GM10248 (cell line): ENCODE results near the gene MATCAP1.

ENCODE experiments used
- CTCF ChIA-PET: fragments of 300-600 bp; sonication (Branson Sonifier 250); formaldehyde crosslinking; extraction: SDS; loops from one replicate; lab custom pipeline; 2021; ENCODE audit warnings: antibody characterized with exemption; lab: Yijun Ruan, JAX
- POLR2A ChIA-PET: fragments of 350-650 bp; sonication (Branson Sonifier 250); formaldehyde crosslinking; extraction: SDS; loops from one replicate; lab custom pipeline; 2020; ENCODE audit warnings: antibody characterized with exemption; lab: Yijun Ruan, JAX
- DNase-seq: peaks from one replicate; pipeline ENCODE4 v3.0.0; 2012; ENCODE audit errors: extremely low spot score
- TF ChIP-seq, protein P1 (sequence below): IDR thresholded peaks from 2 replicates; pipeline ENCODE4 v1.5.1; 2012; ENCODE audit warnings: mild to moderate bottlenecking, low read depth; ENCODE audit errors: extremely low read depth, missing control alignments, control extremely low read depth

MATCAP1 gene

DNA sequence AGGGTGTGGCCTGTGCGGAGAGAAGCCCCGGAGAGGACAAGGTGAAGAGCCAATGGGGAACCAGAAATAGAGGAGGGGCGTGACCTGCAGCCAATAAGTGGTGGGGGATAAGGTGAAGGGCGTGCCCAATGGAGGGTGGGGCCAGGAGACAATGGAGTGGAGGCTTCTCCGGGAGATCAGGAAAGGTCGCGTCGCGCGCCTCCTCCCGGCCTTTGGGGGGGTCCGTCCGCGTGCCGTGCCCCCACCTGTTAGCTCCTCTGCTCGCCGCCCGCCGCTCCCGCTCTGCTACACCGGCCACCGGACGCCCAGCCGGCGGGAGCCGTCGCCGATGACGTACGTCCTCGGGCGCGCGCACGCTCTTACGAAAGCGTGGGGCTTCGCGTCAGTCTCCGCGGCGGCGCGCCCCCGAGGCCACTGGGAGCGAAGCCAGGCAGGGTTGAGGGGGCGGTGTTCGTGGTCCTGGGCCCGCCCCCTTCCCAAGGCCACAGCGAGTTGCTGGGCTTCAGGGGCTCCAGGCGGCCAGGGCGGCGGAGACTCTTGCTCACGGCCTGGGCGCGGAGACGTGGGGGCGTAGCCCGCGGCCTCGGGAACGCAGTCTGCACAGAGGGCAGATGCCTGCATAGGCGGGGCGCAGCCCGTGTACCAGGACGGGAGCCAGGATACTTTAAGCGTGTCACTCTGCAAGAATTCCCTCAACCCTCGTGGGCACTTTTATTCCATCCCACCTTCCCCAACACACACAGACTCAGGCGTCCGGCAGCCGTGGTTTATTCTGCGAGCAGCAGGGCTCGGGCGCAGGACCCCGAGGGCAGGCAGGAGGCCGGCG lies at the start of gene MATCAP1:
MATCAP1 (minus strand) TSS at position 337 of the 826 bp plus-strand sequence. CDS start 3,353 bp downstream, outside the sequence.
- ChIA-PET POLR2A (no interaction called here), CTCF (interaction anchor here (1.2 to 4.3 kb wide), 19 partner anchors 9 to 303 kb away, joined by 3 to 45 read pairs (median 7); partner anchors contain the start of genes B3GNT9, FHOD1, NOL3 and PDP2)
- TF ChIP-seq, protein P1, sequence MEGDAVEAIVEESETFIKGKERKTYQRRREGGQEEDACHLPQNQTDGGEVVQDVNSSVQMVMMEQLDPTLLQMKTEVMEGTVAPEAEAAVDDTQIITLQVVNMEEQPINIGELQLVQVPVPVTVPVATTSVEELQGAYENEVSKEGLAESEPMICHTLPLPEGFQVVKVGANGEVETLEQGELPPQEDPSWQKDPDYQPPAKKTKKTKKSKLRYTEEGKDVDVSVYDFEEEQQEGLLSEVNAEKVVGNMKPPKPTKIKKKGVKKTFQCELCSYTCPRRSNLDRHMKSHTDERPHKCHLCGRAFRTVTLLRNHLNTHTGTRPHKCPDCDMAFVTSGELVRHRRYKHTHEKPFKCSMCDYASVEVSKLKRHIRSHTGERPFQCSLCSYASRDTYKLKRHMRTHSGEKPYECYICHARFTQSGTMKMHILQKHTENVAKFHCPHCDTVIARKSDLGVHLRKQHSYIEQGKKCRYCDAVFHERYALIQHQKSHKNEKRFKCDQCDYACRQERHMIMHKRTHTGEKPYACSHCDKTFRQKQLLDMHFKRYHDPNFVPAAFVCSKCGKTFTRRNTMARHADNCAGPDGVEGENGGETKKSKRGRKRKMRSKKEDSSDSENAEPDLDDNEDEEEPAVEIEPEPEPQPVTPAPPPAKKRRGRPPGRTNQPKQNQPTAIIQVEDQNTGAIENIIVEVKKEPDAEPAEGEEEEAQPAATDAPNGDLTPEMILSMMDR, result no peak
- peak; percentile 99 for DNase-seq

DNA sequence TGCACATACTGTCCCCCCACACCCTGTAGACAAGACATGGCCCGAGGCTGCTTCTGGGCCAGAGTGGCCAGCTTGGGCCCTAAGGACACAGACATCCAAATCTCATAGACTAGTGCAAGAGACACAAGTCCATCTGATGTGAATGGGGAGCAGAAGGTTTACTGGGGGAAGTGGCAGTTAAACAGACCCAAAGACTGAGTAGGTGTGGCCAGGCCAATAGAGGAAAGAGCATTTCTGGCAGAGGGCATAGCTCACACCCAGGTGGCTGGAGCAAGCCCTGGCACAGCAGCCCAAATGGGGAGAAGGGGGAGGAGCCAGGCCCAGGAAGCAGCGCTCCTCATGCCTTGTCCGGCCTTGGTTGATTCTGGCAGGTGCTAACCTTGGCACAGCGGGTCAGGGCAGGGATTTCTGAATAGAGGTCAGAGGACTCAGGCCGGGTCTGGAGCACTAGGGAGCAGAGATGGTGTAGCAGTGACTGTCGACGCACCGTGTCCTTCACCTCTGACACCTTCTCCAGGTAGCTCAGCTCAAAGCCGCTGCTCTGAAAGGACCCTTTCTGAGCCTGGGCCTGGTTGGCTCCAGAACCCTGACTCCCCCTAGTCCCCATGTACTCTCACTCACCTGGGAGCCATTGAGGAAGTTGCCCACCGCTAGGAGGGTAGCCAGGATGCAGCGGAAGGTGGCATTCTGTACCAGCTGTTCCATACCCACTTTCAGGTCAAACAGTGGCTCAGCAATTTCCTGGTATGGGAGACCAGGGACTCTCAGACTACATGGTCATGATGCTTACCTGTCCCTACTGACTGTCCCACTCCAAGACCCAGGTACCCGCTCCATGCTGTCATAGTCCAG lies 47.3 kb upstream of the MATCAP1 start:
- TF ChIP-seq, protein P1, result no peak
- no peak for DNase-seq
- ChIA-PET CTCF (interaction anchor here (0.7 to 1.3 kb wide), 4 partner anchors 17 to 336 kb away, joined by 3 to 4 read pairs (median 3); no protein-coding TSS in a partner anchor), POLR2A (interaction anchor here (1.7 to 3.0 kb wide), 2 partner anchors 13 to 16 kb away, joined by 8 to 11 read pairs; partner anchors contain the start of gene FHOD1)

GRCh38 chr16:67229906-67230808 lies 46.4 kb upstream of the MATCAP1 start:
- TF ChIP-seq, protein P1, result no peak
- CTCF ChIA-PET, result interaction anchor here (1.3 kb wide), 1 partner anchor 18 kb away, joined by 4 read pairs; no protein-coding TSS in a partner anchor
- DNase-seq, result no peak
- POLR2A ChIA-PET, result interaction anchor here (1.7 to 3.0 kb wide), 2 partner anchors 14 to 17 kb away, joined by 8 to 11 read pairs; partner anchors contain the start of gene FHOD1

DNA sequence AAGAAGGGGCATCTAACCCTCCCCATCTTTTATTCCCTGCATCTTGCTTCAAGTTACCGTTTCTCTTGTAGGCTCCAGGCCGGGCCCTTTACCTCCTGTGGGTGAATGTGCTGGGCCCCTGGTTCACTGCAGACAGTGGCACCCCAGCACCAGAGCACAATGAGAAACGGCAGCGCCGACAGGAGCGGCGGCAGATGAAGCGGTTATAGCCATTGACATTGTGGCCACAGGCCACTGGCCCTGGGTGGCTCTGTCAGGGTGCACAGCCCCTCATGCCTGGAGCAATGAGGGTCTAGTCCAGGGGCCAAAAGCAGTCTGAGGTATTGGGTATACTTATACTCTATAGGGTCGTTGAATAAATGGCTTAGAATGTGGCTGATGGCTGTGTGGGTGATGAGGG lies 45.1 kb upstream of the MATCAP1 start:
- TF ChIP-seq, protein P1, result no peak
- POLR2A ChIA-PET, result interaction anchor here (0.9 to 3.0 kb wide), 2 partner anchors 15 to 18 kb away, joined by 3 to 11 read pairs; partner anchors contain the start of gene FHOD1
- CTCF ChIA-PET, result interaction anchor here (1.5 to 3.1 kb wide), 3 partner anchors 13 to 210 kb away, joined by 4 to 22 read pairs (median 11); partner anchors contain the start of gene FHOD1
- DNase-seq, result no peak

DNA sequence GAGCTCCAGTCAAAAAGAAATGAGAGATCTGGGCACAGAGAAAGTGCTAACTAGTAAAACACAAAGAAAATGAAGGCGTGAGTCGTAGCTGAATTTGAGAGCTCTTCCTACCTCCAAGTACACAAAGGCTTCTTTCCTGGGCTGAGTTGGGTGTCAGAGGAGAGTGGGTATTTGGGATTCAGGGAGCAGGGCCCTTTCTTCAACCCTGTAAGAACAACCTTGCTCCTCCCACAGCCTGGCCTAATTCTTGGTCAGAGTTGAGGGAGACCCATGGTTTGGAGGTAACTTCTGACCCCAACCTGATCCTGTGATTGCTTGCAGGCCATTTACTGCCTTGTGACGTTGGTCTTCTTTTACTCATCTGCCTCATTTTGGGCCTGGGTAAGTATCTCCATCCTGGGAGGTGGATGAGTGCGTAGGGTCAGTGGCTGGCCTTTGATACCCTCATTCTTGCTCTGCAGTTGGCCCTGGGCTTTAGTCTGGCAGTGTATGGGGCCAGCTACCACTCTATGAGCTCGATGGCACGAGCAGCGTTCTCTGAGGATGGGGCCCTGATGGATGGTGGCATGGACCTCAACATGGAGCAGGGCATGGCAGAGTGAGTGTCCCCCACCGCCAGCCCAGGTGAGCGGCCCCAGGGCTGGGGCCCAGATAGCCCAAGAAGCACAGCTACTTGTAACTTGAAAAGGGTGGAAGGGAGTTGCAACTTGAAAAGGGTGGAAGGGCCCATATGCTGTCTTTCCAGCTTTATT lies 44.4 kb upstream of the MATCAP1 start:
- CTCF ChIA-PET, result interaction anchor here (1.1 to 3.1 kb wide), 7 partner anchors 10 to 210 kb away, joined by 4 to 22 read pairs (median 9); partner anchors contain the start of gene FHOD1
- DNase-seq, result no peak
- POLR2A ChIA-PET, result interaction anchor here (0.7 to 3.0 kb wide), 3 partner anchors 16 to 75 kb away, joined by 3 to 11 read pairs (median 4); partner anchors contain the start of gene FHOD1
- TF ChIP-seq, protein P1, result no peak
